Mammary epithelial cell (primary cell): ENCODE results near the gene TTC7B.

Source experiments
- EZH2 ChIP-seq: IDR thresholded peaks from 2 replicates; pipeline ENCODE4 v1.6.1; 2012; ENCODE audit warnings: low read length, inconsistent platforms, borderline replicate concordance
- TF ChIP-seq, protein P1 (sequence below), 2 donors: IDR thresholded peaks in 1 of 2; conservative IDR thresholded peaks in 1 of 2; 2 replicates each; pipeline ENCODE4 v1.5.1; 2011 to 2012; ENCODE audit warnings: inconsistent platforms in 2 of 2, low read length in 2 of 2, mild to moderate bottlenecking in 2 of 2, control low read depth in 1 of 2, low read depth in 1 of 2; ENCODE audit not compliant: insufficient read depth in 1 of 2; ENCODE audit errors: extremely low read depth in 1 of 2

DNA sequence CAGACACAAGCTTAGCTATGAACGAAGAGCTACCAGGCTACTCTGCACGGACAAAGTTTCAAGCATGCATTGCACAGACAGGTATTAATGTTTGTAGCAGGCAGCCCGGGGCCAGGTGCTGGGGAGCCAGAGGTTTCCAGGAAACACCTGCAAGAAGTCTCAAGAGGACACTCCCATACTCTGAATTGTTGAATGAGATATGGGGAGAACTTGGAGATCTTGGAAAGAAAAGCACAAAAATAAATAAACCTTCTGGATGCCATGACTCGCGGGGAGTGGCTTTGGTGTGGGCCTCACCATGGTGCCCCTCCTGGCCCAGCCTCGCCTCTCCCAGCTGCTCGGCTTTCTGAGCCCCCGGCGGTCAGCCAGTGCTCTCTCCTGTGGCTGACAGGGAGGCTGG, 186.8 kb downstream of the TTC7B start:
- TF ChIP-seq, protein P1, sequence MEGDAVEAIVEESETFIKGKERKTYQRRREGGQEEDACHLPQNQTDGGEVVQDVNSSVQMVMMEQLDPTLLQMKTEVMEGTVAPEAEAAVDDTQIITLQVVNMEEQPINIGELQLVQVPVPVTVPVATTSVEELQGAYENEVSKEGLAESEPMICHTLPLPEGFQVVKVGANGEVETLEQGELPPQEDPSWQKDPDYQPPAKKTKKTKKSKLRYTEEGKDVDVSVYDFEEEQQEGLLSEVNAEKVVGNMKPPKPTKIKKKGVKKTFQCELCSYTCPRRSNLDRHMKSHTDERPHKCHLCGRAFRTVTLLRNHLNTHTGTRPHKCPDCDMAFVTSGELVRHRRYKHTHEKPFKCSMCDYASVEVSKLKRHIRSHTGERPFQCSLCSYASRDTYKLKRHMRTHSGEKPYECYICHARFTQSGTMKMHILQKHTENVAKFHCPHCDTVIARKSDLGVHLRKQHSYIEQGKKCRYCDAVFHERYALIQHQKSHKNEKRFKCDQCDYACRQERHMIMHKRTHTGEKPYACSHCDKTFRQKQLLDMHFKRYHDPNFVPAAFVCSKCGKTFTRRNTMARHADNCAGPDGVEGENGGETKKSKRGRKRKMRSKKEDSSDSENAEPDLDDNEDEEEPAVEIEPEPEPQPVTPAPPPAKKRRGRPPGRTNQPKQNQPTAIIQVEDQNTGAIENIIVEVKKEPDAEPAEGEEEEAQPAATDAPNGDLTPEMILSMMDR (conservative IDR thresholded peaks at IDR 0.05 in 1 of 2, IDR thresholded peaks at IDR 0.05 in 1 of 2; ENCODE audit: extremely low read depth in 1 of 2, insufficient read depth in 1 of 2, low read depth in 1 of 2, low read length in 2 of 2): no peak
- TF ChIP-seq EZH2: no peak
